RWPE1 (cell line): ENCODE data around the gene SLC16A7.

Experiments
- CTCF ChIA-PET: fragments of 350-600 bp; sonication (Branson Sonifier 250); formaldehyde crosslinking; extraction: SDS; loops from one replicate; lab custom pipeline; 2021; lab: Yijun Ruan, JAX
- POLR2A ChIA-PET: fragments of 400-600 bp; formaldehyde crosslinking; extraction: SDS; loops from one replicate; lab custom pipeline; 2020; ENCODE audit warnings: antibody characterized with exemption; ENCODE audit not compliant: low non-redundant PET; lab: Yijun Ruan, JAX
- DNase-seq: peaks from one replicate; pipeline ENCODE4 v3.0.0; 2012; ENCODE audit warnings: low spot score
- H3K27ac ChIP-seq: fragments of 450-650 bp; 2 replicates; pipeline ENCODE4 v1.5.1; 2017
- CTCF ChIP-seq: fragments of 450-650 bp; conservative IDR thresholded peaks from 2 replicates; pipeline ENCODE4 v1.5.1; 2017; ENCODE audit warnings: low read depth, mild to moderate bottlenecking

The SLC16A7 gene

GRCh38 chr12:59695379-59695778 lies 99.5 kb downstream of the SLC16A7 start:
- ChIA-PET CTCF (interaction anchor here (0.5 to 0.7 kb wide), 3 partner anchors 9 to 295 kb away, joined by 3 to 6 read pairs (median 6); no protein-coding TSS in a partner anchor), POLR2A (no interaction called here)
- peak; percentile 28 for DNase-seq
- no peak overlapping the region for H3K27ac ChIP-seq
- TF ChIP-seq CTCF = no peak

- DNase-seq = peak; percentile 40
- H3K27ac ChIP-seq = no peak overlapping the region
Measured at GRCh38 chr12:59698600-59698999, 102.8 kb downstream of the SLC16A7 start.

GRCh38 chr12:59699421-59700152 lies 103.8 kb downstream of the SLC16A7 start:
- DNase-seq = peak; percentile 25
- TF ChIP-seq CTCF = no peak
- POLR2A ChIA-PET = no interaction called here
- H3K27ac ChIP-seq = no peak overlapping the region
- CTCF ChIA-PET = interaction anchor here (0.6 kb wide), 1 partner anchor 809 kb away, joined by 3 read pairs; no protein-coding TSS in a partner anchor

More at GRCh38 chr12:59698600-59698999, 102.8 kb downstream of the SLC16A7 start:
- no peak for TF ChIP-seq CTCF
- CTCF ChIA-PET = no interaction called here
- POLR2A ChIA-PET = no interaction called here

GRCh38 chr12:59700153-59700450 lies 104.3 kb downstream of the SLC16A7 start:
- H3K27ac ChIP-seq = no peak overlapping the region
- ChIA-PET CTCF (interaction anchor here (0.6 kb wide), 1 partner anchor 810 kb away, joined by 3 read pairs; no protein-coding TSS in a partner anchor), POLR2A (no interaction called here)
- no peak for DNase-seq
- TF ChIP-seq CTCF = no peak

GRCh38 chr12:59708064-59708463 lies 112.2 kb downstream of the SLC16A7 start:
- H3K27ac ChIP-seq = no peak overlapping the region
- no peak for TF ChIP-seq CTCF
- CTCF ChIA-PET = no interaction called here
- DNase-seq = peak; percentile 31
- POLR2A ChIA-PET = no interaction called here

- no peak overlapping the region for H3K27ac ChIP-seq
- ChIA-PET CTCF (no interaction called here), POLR2A (no interaction called here)
- DNase-seq = peak; percentile 4
- no peak for TF ChIP-seq CTCF
Measured at GRCh38 chr12:59708484-59708883, 112.7 kb downstream of the SLC16A7 start.
